HepG2 (cell line): Measurements from ENCODE around the gene SPRYD4. TPM values are rescaled to one million over a fixed set of nuclear protein-coding genes. Genes with fewer than 3 reads are reported as not detected.

Experiments used
- ETS1 ChIP-seq: sonication (generic); formaldehyde crosslinking; IDR thresholded peaks from 2 replicates; pipeline ENCODE4 v1.4.0; 2020; ENCODE audit warnings: missing genetic modification reagents
- FOXP4 ChIP-seq: sonication (generic); formaldehyde crosslinking; IDR thresholded peaks from 2 replicates; pipeline ENCODE4 v1.4.0; 2020; ENCODE audit warnings: missing genetic modification reagents
- GATAD2A ChIP-seq: IDR thresholded peaks from 2 replicates; pipeline ENCODE4 v1.6.1; 2016
- HDAC1 ChIP-seq: sonication (generic); formaldehyde crosslinking; IDR thresholded peaks from 2 replicates; pipeline ENCODE4 v1.5.1; 2020; ENCODE audit warnings: mild to moderate bottlenecking, missing genetic modification reagents
- HNRNPK ChIP-seq: fragments of 200-400 bp; formaldehyde crosslinking; IDR thresholded peaks from 2 replicates; pipeline ENCODE4 v1.6.1; 2018; ENCODE audit warnings: low read length, low read depth, moderate library complexity, mild to moderate bottlenecking; ENCODE audit not compliant: poor library complexity, severe bottlenecking
- JUND ChIP-seq: sonication (generic); formaldehyde crosslinking; IDR thresholded peaks from 2 replicates; pipeline ENCODE4 v1.8.0; 2022; ENCODE audit warnings: mild to moderate bottlenecking, missing genetic modification reagents
- KLF13 ChIP-seq: sonication (generic); formaldehyde crosslinking; IDR thresholded peaks from 2 replicates; pipeline ENCODE4 v1.4.0; 2020; ENCODE audit warnings: mild to moderate bottlenecking, missing genetic modification reagents
- NFIC ChIP-seq: IDR thresholded peaks from 2 replicates; pipeline ENCODE4 v1.6.1; 2012; ENCODE audit warnings: mild to moderate bottlenecking, low read length, inconsistent platforms
- PPARG ChIP-seq: conservative IDR thresholded peaks from 2 replicates; pipeline ENCODE4 v1.6.1; 2016; ENCODE audit warnings: missing biosample characterization, missing genetic modification reagents
- RERE ChIP-seq: IDR thresholded peaks from 2 replicates; pipeline ENCODE4 v1.6.1; 2016; ENCODE audit warnings: low read depth, missing genetic modification reagents, missing compliant biosample characterization
- ZBTB10 ChIP-seq: sonication (generic); formaldehyde crosslinking; IDR thresholded peaks from 2 replicates; pipeline ENCODE4 v1.4.0; 2020; ENCODE audit warnings: missing genetic modification reagents, borderline replicate concordance
- ZNF710 ChIP-seq: sonication (generic); formaldehyde crosslinking; IDR thresholded peaks from 2 replicates; pipeline ENCODE4 v1.5.0; 2020; ENCODE audit warnings: mild to moderate bottlenecking, missing genetic modification reagents, borderline replicate concordance
- ZSCAN25 ChIP-seq: sonication (generic); formaldehyde crosslinking; IDR thresholded peaks from 2 replicates; pipeline ENCODE4 v1.8.0; 2022; ENCODE audit warnings: mild to moderate bottlenecking, missing genetic modification reagents
- ZSCAN9 ChIP-seq: IDR thresholded peaks from 2 replicates; pipeline ENCODE4 v1.6.1; 2016; ENCODE audit warnings: borderline replicate concordance
- polyA plus RNA-seq, 8 experiments: library from polyadenylated mRNA; depleted of rRNA in 3 of 8; stranded (reverse) in 7 of 8; unstranded in 1 of 8; fragments of >200 nt; fragmentation: Illumina TruSeq in 4 of 8; extraction: Trizol in 4 of 8; gene quantifications; 2 replicates each; pipeline versions ENCODE4 v1.2.1 to v1.2.3, GENCODE V29; 2011 to 2016; ENCODE audit warnings: low read depth in 4 of 8, missing spikeins in 1 of 8, mixed read lengths in 1 of 8; ENCODE audit not compliant: insufficient read depth in 1 of 8
- total RNA-seq, 5 experiments: library from RNA; depleted of rRNA; stranded (reverse); fragments of >200 nt; fragmentation: Illumina TruSeq; extraction: Trizol; gene quantifications; 2 replicates each; pipeline ENCODE4 v1.2.3, GENCODE V29; 2016; ENCODE audit warnings: low read depth in 1 of 5

The SPRYD4 gene
- total and polyA plus RNA-seq, 2 of the 13 experiments (the other 11 are each of a cell fraction or from before 2014, with no cell fraction given) = 3.9 to 4.5 TPM

- no peak for TF ChIP-seq FOXP4
- 0 out of 2 replicates have a peak, but pooled peaks have one; percentile 53 for TF ChIP-seq NFIC
- no peak for TF ChIP-seq HNRNPK
- TF ChIP-seq PPARG (CRISPR knock-in tag) = no peak; the same call in 1 of the 2 replicates
- peak; percentile 38; the same call in 1 of the 2 replicates for TF ChIP-seq ZNF710
- peak; percentile 97 for TF ChIP-seq HDAC1 (CRISPR knock-in tag)
- no peak for TF ChIP-seq KLF13 (CRISPR knock-in tag)
- peak; percentile 81 for TF ChIP-seq ZSCAN9 (CRISPR knock-in tag)
- TF ChIP-seq RERE (CRISPR knock-in tag) = no peak
- no peak for TF ChIP-seq ETS1 (CRISPR knock-in tag)
- 0 out of 2 replicates have a peak, but pooled peaks have one; percentile 27 for TF ChIP-seq JUND (CRISPR knock-in tag)
- peak; percentile 77 for TF ChIP-seq GATAD2A (CRISPR knock-in tag)
- peak; percentile 59; the same call in 1 of the 2 replicates for TF ChIP-seq ZSCAN25 (CRISPR knock-in tag)
- TF ChIP-seq ZBTB10 = peak; percentile 55; the same call in 1 of the 2 replicates
These were observed at the start of gene SPRYD4 (continued) for GRCh38 chr12:56468216-56469006.
